Measurements from ENCODE around the gene RAI2. TPM values are rescaled to one million over a fixed set of nuclear protein-coding genes. Genes with fewer than 3 reads are reported as not detected.

Gene RAI2
- total and polyA plus RNA-seq, 7 experiments from 2014 or later = 0.96 to 2.8 (median 1.9) TPM; not detected in 1

- Histone ChIP-seq H3K9me3 (ENCODE audit: control insufficient read depth in 2 of 3, low read length in 3 of 3) (no peaks in the 10 kb centered on the region), H3K27me3 (ENCODE audit: control insufficient read depth in 2 of 2, insufficient read depth in 2 of 2, low read length in 2 of 2) (no peaks in the 10 kb centered on the region), H3K27ac (ENCODE audit: low read depth, low read length) (no peak overlapping the region), H3K4me3 (ENCODE audit: low read length) (peak overlapping the region; percentile 17), H3K4me1 (ENCODE audit: control insufficient read depth in 2 of 2, insufficient read depth in 2 of 2, low read length in 2 of 2) (no peaks in the 10 kb centered on the region), H3K36me3 (ENCODE audit: control insufficient read depth in 2 of 3, insufficient read depth in 3 of 3, low read length in 3 of 3) (no peaks in the 10 kb centered on the region)
- Mint-ChIP-seq H3K9me3 (no peaks in the 10 kb centered on the region), H3K27me3 (peaks cover 0 to 50% (median 27%) of the 10 kb centered on the region in 5 donors), H3K4me1 (peaks cover 0 to 11% (median 5%) of the 10 kb centered on the region in 7 donors), H3K27ac (peak overlapping the region in 1 of 9 donors; percentile 19), H3K36me3 (no peaks in the 10 kb centered on the region), H3K4me3 (peak overlapping the region; percentile 50 to 78 (median 70))
- DNase-seq (no peak), ATAC-seq (no peak)
- ChIA-PET CTCF (no interaction called here), POLR2A (no interaction called here)
- intact Hi-C loops (cut with micrococcal nuclease) = loop anchor here in 1 of 2 donors (2.0 to 5.0 kb wide), 2 partner anchors 74 to 117 kb away; no protein-coding TSS in a partner anchor
Measured at GRCh38 chrX:17861489-17862011, 452 bp upstream of the RAI2 start.

GRCh38 chrX:17860179-17860780 is 818 bp downstream of the RAI2 start:
- ChIA-PET POLR2A (no interaction called here), CTCF (no interaction called here)
- intact Hi-C loops (cut with micrococcal nuclease) = loop anchor here in 1 of 2 donors (2.0 to 5.0 kb wide), 2 partner anchors 73 to 115 kb away; no protein-coding TSS in a partner anchor
- ATAC-seq (no peak), DNase-seq (peak in 3 of 9 donors; percentile 11 to 19 (median 12))
- Histone ChIP-seq H3K4me3 (ENCODE audit: low read length) (peak overlapping the region; percentile 37), H3K9me3 (ENCODE audit: control insufficient read depth in 2 of 3, low read length in 3 of 3) (no peaks in the 10 kb centered on the region), H3K4me1 (ENCODE audit: control insufficient read depth in 2 of 2, insufficient read depth in 2 of 2, low read length in 2 of 2) (no peaks in the 10 kb centered on the region), H3K27ac (ENCODE audit: low read depth, low read length) (no peak overlapping the region), H3K27me3 (ENCODE audit: control insufficient read depth in 2 of 2, insufficient read depth in 2 of 2, low read length in 2 of 2) (no peaks in the 10 kb centered on the region), H3K36me3 (ENCODE audit: control insufficient read depth in 2 of 3, insufficient read depth in 3 of 3, low read length in 3 of 3) (no peaks in the 10 kb centered on the region)
- Mint-ChIP-seq H3K4me3 (peak overlapping the region; percentile 54 to 89 (median 86)), H3K9me3 (no peaks in the 10 kb centered on the region), H3K36me3 (no peaks in the 10 kb centered on the region), H3K4me1 (peaks cover 0 to 11% (median 5%) of the 10 kb centered on the region in 7 donors), H3K27ac (peak overlapping the region in 2 of 9 donors; percentile 62 to 70), H3K27me3 (peaks cover 0 to 50% (median 29%) of the 10 kb centered on the region in 5 donors)

- intact Hi-C loops (cut with micrococcal nuclease) = loop anchor here in 1 of 2 donors (2.0 to 10.0 kb wide), 3 partner anchors 72 to 125 kb away; no protein-coding TSS in a partner anchor
- POLR2A ChIA-PET = no interaction called here
- peaks cover 0 to 11% (median 5%) of the 10 kb centered on the region in 7 donors for H3K4me1 Mint-ChIP-seq
Measured at GRCh38 chrX:17859609-17860178, 1.4 kb downstream of the RAI2 start.

GRCh38 chrX:17854531-17854930 is 6.6 kb downstream of the RAI2 start:
- Histone ChIP-seq H3K9me3 (ENCODE audit: control insufficient read depth in 2 of 3, low read length in 3 of 3) (no peaks in the 10 kb centered on the region), H3K36me3 (ENCODE audit: control insufficient read depth in 2 of 3, insufficient read depth in 3 of 3, low read length in 3 of 3) (no peaks in the 10 kb centered on the region), H3K4me1 (ENCODE audit: control insufficient read depth in 2 of 2, insufficient read depth in 2 of 2, low read length in 2 of 2) (no peaks in the 10 kb centered on the region), H3K27ac (ENCODE audit: low read depth, low read length) (no peak overlapping the region), H3K27me3 (ENCODE audit: control insufficient read depth in 2 of 2, insufficient read depth in 2 of 2, low read length in 2 of 2) (no peaks in the 10 kb centered on the region), H3K4me3 (ENCODE audit: low read length) (no peak overlapping the region)
- ATAC-seq (no peak), DNase-seq (no peak)
- H3K27ac Mint-ChIP-seq = no peak overlapping the region
- H3K27me3 Mint-ChIP-seq = peaks cover 0 to 23% (median 12%) of the 10 kb centered on the region in 5 donors
- ChIA-PET CTCF (no interaction called here), POLR2A (no interaction called here)
- H3K36me3 Mint-ChIP-seq = peaks cover 0 to 4% (median 0%) of the 10 kb centered on the region in 5 donors
- no peaks in the 10 kb centered on the region for H3K9me3 Mint-ChIP-seq
- peaks cover 0 to 5% (median 0%) of the 10 kb centered on the region in 7 donors for H3K4me1 Mint-ChIP-seq
- no peak overlapping the region for H3K4me3 Mint-ChIP-seq
- intact Hi-C loops (cut with micrococcal nuclease) = loop anchor here in 1 of 2 donors (10.0 kb wide), 1 partner anchor 130 kb away; no protein-coding TSS in a partner anchor

More at GRCh38 chrX:17859609-17860178, 1.4 kb downstream of the RAI2 start:
- DNase-seq (peak in 7 of 9 donors; percentile 12 to 49 (median 28)), ATAC-seq (peak; percentile 75)
- Mint-ChIP-seq H3K9me3 (no peaks in the 10 kb centered on the region), H3K4me3 (peak overlapping the region; percentile 54 to 89 (median 86)), H3K27me3 (peaks cover 0 to 53% (median 28%) of the 10 kb centered on the region in 5 donors), H3K27ac (peak overlapping the region in 2 of 9 donors; percentile 62 to 70), H3K36me3 (no peaks in the 10 kb centered on the region)
- Histone ChIP-seq H3K4me1 (ENCODE audit: control insufficient read depth in 2 of 2, insufficient read depth in 2 of 2, low read length in 2 of 2) (no peaks in the 10 kb centered on the region), H3K27ac (ENCODE audit: low read depth, low read length) (no peak overlapping the region), H3K4me3 (ENCODE audit: low read length) (peak overlapping the region; percentile 37), H3K36me3 (ENCODE audit: control insufficient read depth in 2 of 3, insufficient read depth in 3 of 3, low read length in 3 of 3) (no peaks in the 10 kb centered on the region), H3K27me3 (ENCODE audit: control insufficient read depth in 2 of 2, insufficient read depth in 2 of 2, low read length in 2 of 2) (no peaks in the 10 kb centered on the region), H3K9me3 (ENCODE audit: control insufficient read depth in 2 of 3, low read length in 3 of 3) (no peaks in the 10 kb centered on the region)
- CTCF ChIA-PET = no interaction called here

GRCh38 chrX:17854069-17854468 is 7.0 kb downstream of the RAI2 start:
- Mint-ChIP-seq H3K4me1 (peaks cover 0 to under 1% (median 0%) of the 10 kb centered on the region in 7 donors), H3K27ac (no peak overlapping the region)
- POLR2A ChIA-PET = no interaction called here

GRCh38 chrX:17851874-17852273 is 9.2 kb downstream of the RAI2 start:
- Histone ChIP-seq H3K36me3 (ENCODE audit: control insufficient read depth in 2 of 3, insufficient read depth in 3 of 3, low read length in 3 of 3) (no peaks in the 10 kb centered on the region), H3K9me3 (ENCODE audit: control insufficient read depth in 2 of 3, low read length in 3 of 3) (no peaks in the 10 kb centered on the region), H3K4me3 (ENCODE audit: low read length) (no peak overlapping the region), H3K27me3 (ENCODE audit: control insufficient read depth in 2 of 2, insufficient read depth in 2 of 2, low read length in 2 of 2) (no peaks in the 10 kb centered on the region), H3K4me1 (ENCODE audit: control insufficient read depth in 2 of 2, insufficient read depth in 2 of 2, low read length in 2 of 2) (no peaks in the 10 kb centered on the region), H3K27ac (ENCODE audit: low read depth, low read length) (no peak overlapping the region)
- no peak for ATAC-seq
- H3K9me3 Mint-ChIP-seq = no peaks in the 10 kb centered on the region
- no peaks in the 10 kb centered on the region for H3K4me1 Mint-ChIP-seq
- H3K4me3 Mint-ChIP-seq = no peak overlapping the region
- H3K36me3 Mint-ChIP-seq = peaks cover 0 to 4% (median 0%) of the 10 kb centered on the region in 5 donors
- ChIA-PET CTCF (no interaction called here), POLR2A (no interaction called here)
- no peak for DNase-seq
- intact Hi-C loops (cut with micrococcal nuclease) = loop anchor here in 1 of 2 donors (10.0 kb wide), 1 partner anchor 133 kb away; no protein-coding TSS in a partner anchor
- H3K27ac Mint-ChIP-seq = no peak overlapping the region
- H3K27me3 Mint-ChIP-seq = peaks cover 0 to 10% (median 3%) of the 10 kb centered on the region in 5 donors

More at GRCh38 chrX:17854069-17854468, 7.0 kb downstream of the RAI2 start:
- peaks cover 0 to 19% (median 12%) of the 10 kb centered on the region in 5 donors for H3K27me3 Mint-ChIP-seq
- Histone ChIP-seq H3K27ac (ENCODE audit: low read depth, low read length) (no peak overlapping the region), H3K27me3 (ENCODE audit: control insufficient read depth in 2 of 2, insufficient read depth in 2 of 2, low read length in 2 of 2) (no peaks in the 10 kb centered on the region), H3K9me3 (ENCODE audit: control insufficient read depth in 2 of 3, low read length in 3 of 3) (no peaks in the 10 kb centered on the region), H3K4me1 (ENCODE audit: control insufficient read depth in 2 of 2, insufficient read depth in 2 of 2, low read length in 2 of 2) (no peaks in the 10 kb centered on the region), H3K4me3 (ENCODE audit: low read length) (no peak overlapping the region), H3K36me3 (ENCODE audit: control insufficient read depth in 2 of 3, insufficient read depth in 3 of 3, low read length in 3 of 3) (no peaks in the 10 kb centered on the region)
- intact Hi-C loops (cut with micrococcal nuclease) = loop anchor here in 1 of 2 donors (10.0 kb wide), 1 partner anchor 131 kb away; no protein-coding TSS in a partner anchor
- CTCF ChIA-PET = no interaction called here
- no peaks in the 10 kb centered on the region for H3K9me3 Mint-ChIP-seq
- ATAC-seq (no peak), DNase-seq (no peak)
- peaks cover 0 to 4% (median 0%) of the 10 kb centered on the region in 5 donors for H3K36me3 Mint-ChIP-seq
- no peak overlapping the region for H3K4me3 Mint-ChIP-seq
